HepG2 (cell line): ENCODE measurements around the gene NEURL1.

Experiments used
- E2F5 ChIP-seq: sonication (generic); formaldehyde crosslinking; conservative IDR thresholded peaks from 2 replicates; pipeline ENCODE4 v1.4.0; 2020; ENCODE audit warnings: missing genetic modification reagents
- FOSL1 ChIP-seq: sonication (generic); formaldehyde crosslinking; IDR thresholded peaks from 2 replicates; pipeline ENCODE4 v1.9.0; 2021; ENCODE audit warnings: missing genetic modification reagents, borderline replicate concordance
- FOSL2 ChIP-seq: sonication (generic); formaldehyde crosslinking; IDR thresholded peaks from 2 replicates; pipeline ENCODE4 v1.4.0; 2020; ENCODE audit warnings: missing genetic modification reagents
- FOXK2 ChIP-seq: fragments of 450-650 bp; IDR thresholded peaks from 2 replicates; pipeline ENCODE4 v1.6.1; 2016
- JUN ChIP-seq: sonication (generic); formaldehyde crosslinking; IDR thresholded peaks from 2 replicates; pipeline ENCODE4 v1.4.0; 2020; ENCODE audit warnings: mild to moderate bottlenecking, missing genetic modification reagents
- MAFG ChIP-seq: sonication (generic); formaldehyde crosslinking; IDR thresholded peaks from 2 replicates; pipeline ENCODE4 v1.5.1; 2020; ENCODE audit warnings: mild to moderate bottlenecking, missing genetic modification reagents
- POLR2A ChIP-seq, 2 experiments: IDR thresholded peaks; 2 replicates each; pipeline ENCODE4 v1.6.1; 2011; ENCODE audit warnings: low read depth in 2 of 2, low read length in 2 of 2, mild to moderate bottlenecking in 1 of 2, moderate library complexity in 1 of 2; ENCODE audit not compliant: insufficient read depth in 1 of 2
- SOX6 ChIP-seq, 2 experiments: fragments of 450-650 bp in 1 of 2; sonication (generic) in 1 of 2; formaldehyde crosslinking in 1 of 2; IDR thresholded peaks; 2 replicates each; pipeline versions ENCODE4 v1.4.0 to v1.6.1; 2017 to 2020; ENCODE audit warnings: antibody characterized with exemption in 1 of 2, mild to moderate bottlenecking in 1 of 2, missing genetic modification reagents in 1 of 2
- TAF1 ChIP-seq: sonication (generic); formaldehyde crosslinking; IDR thresholded peaks from 2 replicates; pipeline ENCODE4 v1.4.0; 2020; ENCODE audit warnings: missing genetic modification reagents
- ZEB1 ChIP-seq: IDR thresholded peaks from 2 replicates; pipeline ENCODE4 v1.6.1; 2012; ENCODE audit warnings: mild to moderate bottlenecking, low read depth, inconsistent platforms; ENCODE audit not compliant: insufficient replicate concordance
- ZNF501 ChIP-seq: sonication (generic); formaldehyde crosslinking; IDR thresholded peaks from 2 replicates; pipeline ENCODE4 v1.5.1; 2020; ENCODE audit warnings: mild to moderate bottlenecking, moderate library complexity, missing genetic modification reagents
- TF ChIP-seq, protein P1 (sequence below): sonication (generic); formaldehyde crosslinking; IDR thresholded peaks from 2 replicates; pipeline ENCODE4 v1.8.1; 2023; ENCODE audit warnings: mild to moderate bottlenecking, moderate library complexity, missing genetic modification reagents
- TF ChIP-seq, protein P2 (sequence below): sonication (generic); formaldehyde crosslinking; IDR thresholded peaks from 2 replicates; pipeline ENCODE4 v1.5.0; 2020; ENCODE audit warnings: mild to moderate bottlenecking, missing genetic modification reagents, moderate library complexity

GRCh38 chr10:103599211-103599610, 105.7 kb downstream of the NEURL1 start:
- TF ChIP-seq SOX6 (IDR thresholded peaks at IDR 0.05) (no peak), SOX6 (CRISPR knock-in tag; IDR thresholded peaks at IDR 0.05) (no peak), ZNF501 (CRISPR knock-in tag) (no peak), MAFG (CRISPR knock-in tag) (no peak), FOSL2 (CRISPR knock-in tag) (no peak), FOXK2 (no peak), E2F5 (CRISPR knock-in tag) (no peak), JUN (CRISPR knock-in tag) (no peak), TAF1 (no peak), FOSL1 (CRISPR knock-in tag) (no peak), ZEB1 (no peak), POLR2A (IDR thresholded peaks at IDR 0.05; ENCODE audit: insufficient read depth in 1 of 2, low read depth in 2 of 2, low read length in 2 of 2) (no peak)
- TF ChIP-seq, protein P1, sequence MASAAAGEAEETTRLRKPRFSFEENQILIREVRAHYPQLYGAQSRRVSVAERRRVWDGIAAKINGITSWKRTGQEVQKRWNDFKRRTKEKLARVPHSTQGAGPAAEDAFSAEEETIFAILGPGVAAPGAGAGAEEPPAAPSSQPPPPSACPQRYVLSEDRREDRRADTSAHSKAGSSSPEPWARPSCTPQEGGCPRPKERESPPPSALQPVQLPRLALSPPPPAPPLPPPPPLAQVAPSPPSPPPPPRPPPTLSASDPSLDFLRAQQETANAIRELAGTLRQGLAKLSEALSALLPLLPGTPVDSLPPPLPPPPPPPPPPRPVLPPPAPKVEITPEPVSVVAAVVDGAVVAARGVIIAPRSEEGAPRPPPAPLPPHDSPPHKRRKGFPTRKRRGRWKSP (CRISPR knock-in tag) = no peak
- TF ChIP-seq, protein P2, sequence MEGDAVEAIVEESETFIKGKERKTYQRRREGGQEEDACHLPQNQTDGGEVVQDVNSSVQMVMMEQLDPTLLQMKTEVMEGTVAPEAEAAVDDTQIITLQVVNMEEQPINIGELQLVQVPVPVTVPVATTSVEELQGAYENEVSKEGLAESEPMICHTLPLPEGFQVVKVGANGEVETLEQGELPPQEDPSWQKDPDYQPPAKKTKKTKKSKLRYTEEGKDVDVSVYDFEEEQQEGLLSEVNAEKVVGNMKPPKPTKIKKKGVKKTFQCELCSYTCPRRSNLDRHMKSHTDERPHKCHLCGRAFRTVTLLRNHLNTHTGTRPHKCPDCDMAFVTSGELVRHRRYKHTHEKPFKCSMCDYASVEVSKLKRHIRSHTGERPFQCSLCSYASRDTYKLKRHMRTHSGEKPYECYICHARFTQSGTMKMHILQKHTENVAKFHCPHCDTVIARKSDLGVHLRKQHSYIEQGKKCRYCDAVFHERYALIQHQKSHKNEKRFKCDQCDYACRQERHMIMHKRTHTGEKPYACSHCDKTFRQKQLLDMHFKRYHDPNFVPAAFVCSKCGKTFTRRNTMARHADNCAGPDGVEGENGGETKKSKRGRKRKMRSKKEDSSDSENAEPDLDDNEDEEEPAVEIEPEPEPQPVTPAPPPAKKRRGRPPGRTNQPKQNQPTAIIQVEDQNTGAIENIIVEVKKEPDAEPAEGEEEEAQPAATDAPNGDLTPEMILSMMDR (CRISPR knock-in tag) = no peak
